Stomach (tissue), 9 donors: Measurements from ENCODE around the gene PRRX2. TPM values are rescaled to one million over a fixed set of nuclear protein-coding genes. Genes with fewer than 3 reads are reported as not detected.

Experiments used
- DNase-seq, 2 donors: peaks; one replicate each; pipeline versions ENCODE4 v3.0.0 to v3.0.0-alpha.2; 2013 to 2019
- H3K27ac ChIP-seq, 5 donors: fragments of 200-600 bp in 4 of 5; sonication (generic) in 4 of 5; one replicate each; pipeline ENCODE4 v1.5.1; 2013 to 2019; ENCODE audit warnings: mild to moderate bottlenecking in 1 of 5, moderate library complexity in 1 of 5
- H3K27me3 ChIP-seq, 3 donors: fragments of 200-600 bp; sonication (generic); one replicate each; pipeline ENCODE4 v1.5.1; 2017 to 2019; ENCODE audit warnings: mixed run types in 1 of 3
- H3K36me3 ChIP-seq, 4 donors: fragments of 200-600 bp; sonication (generic); 1 replicate in 3 of 4; 2 replicates in 1 of 4; pipeline ENCODE4 v1.5.1; 2016 to 2019
- H3K4me1 ChIP-seq, 4 donors: fragments of 200-600 bp; sonication (generic); one replicate each; pipeline ENCODE4 v1.5.1; 2016 to 2019
- H3K4me3 ChIP-seq, 4 donors: fragments of 200-600 bp; sonication (generic) in 3 of 4; one replicate each; pipeline ENCODE4 v1.5.1; 2016 to 2019; ENCODE audit warnings: mild to moderate bottlenecking in 1 of 4
- H3K9me3 ChIP-seq, 4 donors: fragments of 200-600 bp; sonication (generic); one replicate each; pipeline ENCODE4 v1.5.1; 2016 to 2019
- CTCF ChIP-seq, 7 experiments: fragments of 450-650 bp in 4 of 7; fragments of 200-600 bp in 3 of 7; sonication (generic) in 3 of 7; IDR thresholded peaks; one replicate each; pipeline ENCODE4 v1.5.1; 2016 to 2019; ENCODE audit warnings: antibody characterized with exemption in 7 of 7, control low read depth in 2 of 7, mild to moderate bottlenecking in 1 of 7
- EP300 ChIP-seq: sonication (generic); formaldehyde crosslinking; IDR thresholded peaks from one replicate; pipeline ENCODE4 v1.6.1; 2017; ENCODE audit warnings: antibody characterized with exemption
- POLR2A ChIP-seq, 4 donors: fragments of 450-650 bp; IDR thresholded peaks; one replicate each; pipeline ENCODE4 v1.6.1; 2016; ENCODE audit warnings: antibody characterized with exemption in 4 of 4, control low read depth in 2 of 4, mild to moderate bottlenecking in 1 of 4, moderate library complexity in 1 of 4
- POLR2AphosphoS5 ChIP-seq, 3 donors: sonication (generic); formaldehyde crosslinking; IDR thresholded peaks; one replicate each; pipeline ENCODE4 v1.6.1; 2016; ENCODE audit warnings: antibody characterized with exemption in 3 of 3
- WGBS, 5 donors: extraction: QIAGEN DNeasy Blood & Tissue Kit in 3 of 5; methylation state at CpG; one replicate each; pipeline versions ENCODE4 v1.1.5 to v1.1.7; 2013 to 2018; 5-methylcytosine and 5-hydroxymethylcytosine counted together
- intact Hi-C: fragments of 100-400 bp; cut with DNase I; formaldehyde crosslinking; loops from one replicate; pipeline ENCODE4 v1.15.1; 2023; ENCODE audit warnings: low total_unique reads
- polyA plus RNA-seq, 3 donors: library from polyadenylated mRNA; stranded (reverse); fragments of 200-250 nt; gene quantifications; one replicate each; pipeline ENCODE4 v1.2.3, GENCODE V29; 2013
- total RNA-seq, 5 donors: library from RNA; depleted of rRNA; stranded (reverse); fragments of >200 nt; gene quantifications; one replicate each; pipeline versions ENCODE4 v1.1.0 to v1.2.3, GENCODE V29; 2014 to 2016
- donor health status: healthy with polysubstance abuse.
- donor health status: Bipolar disorder and iron deficiency.
- donor health status: healthy.

The PRRX2 gene
- total and polyA plus RNA-seq, 8 donors = 0.87 to 8.4 (median 3.0) TPM; not detected in 2

GRCh38 chr9:129755151-129755550 lies 89.7 kb downstream of the PRRX2 start:
- TF ChIP-seq EP300 (no peak), POLR2AphosphoS5 (IDR thresholded peaks at IDR 0.05) (no peak), CTCF (IDR thresholded peaks at IDR 0.05) (no peak), POLR2A (IDR thresholded peaks at IDR 0.05) (no peak)
- Histone ChIP-seq H3K4me1 (peaks cover 16 to 31% (median 23%) of the 10 kb centered on the region in 4 donors), H3K9me3 (no peaks in the 10 kb centered on the region), H3K4me3 (no peak overlapping the region), H3K27ac (no peak overlapping the region), H3K27me3 (peaks cover 0 to 8% (median 4%) of the 10 kb centered on the region in 3 donors), H3K36me3 (no peaks in the 10 kb centered on the region)
- 69 to 86% (median 78%) methylated on average over 5 of the region's 5 CpGs for WGBS, 5 donors
- intact Hi-C loops = no loop called here
- DNase-seq = no peak

- Histone ChIP-seq H3K36me3 (no peaks in the 10 kb centered on the region), H3K4me3 (no peak overlapping the region), H3K27ac (no peak overlapping the region), H3K4me1 (peaks cover 16 to 32% (median 24%) of the 10 kb centered on the region in 4 donors), H3K27me3 (peaks cover 0 to 8% (median 4%) of the 10 kb centered on the region in 3 donors), H3K9me3 (no peaks in the 10 kb centered on the region)
- WGBS, 5 donors = 89 to 94% (median 93%) methylated on average over 6 of the region's 6 CpGs
- TF ChIP-seq POLR2AphosphoS5 (IDR thresholded peaks at IDR 0.05) (no peak), POLR2A (IDR thresholded peaks at IDR 0.05) (no peak), EP300 (no peak), CTCF (IDR thresholded peaks at IDR 0.05) (no peak)
- intact Hi-C loops = no loop called here
- no peak for DNase-seq
These were observed 90.7 kb downstream of the PRRX2 start for GRCh38 chr9:129756191-129756590.

- H3K4me1 ChIP-seq = peaks cover 15 to 32% (median 24%) of the 10 kb centered on the region in 4 donors
- H3K36me3 ChIP-seq = no peaks in the 10 kb centered on the region
- intact Hi-C loops = no loop called here
- no peak for DNase-seq
- H3K9me3 ChIP-seq = no peaks in the 10 kb centered on the region
- no peak overlapping the region for H3K4me3 ChIP-seq
- peaks cover 0 to 8% (median 4%) of the 10 kb centered on the region in 3 donors for H3K27me3 ChIP-seq
- WGBS, 5 donors = 59 to 70% (median 64%) methylated on average over 9 of the region's 9 CpGs
- no peak overlapping the region for H3K27ac ChIP-seq
- no peak for TF ChIP-seq POLR2A (IDR thresholded peaks at IDR 0.05)
- TF ChIP-seq POLR2AphosphoS5 (IDR thresholded peaks at IDR 0.05) = no peak
- TF ChIP-seq EP300 = no peak
- TF ChIP-seq CTCF (IDR thresholded peaks at IDR 0.05) = no peak
These were observed 91.6 kb downstream of the PRRX2 start for GRCh38 chr9:129757045-129757444.

- DNase-seq = no peak
- H3K9me3 ChIP-seq = no peaks in the 10 kb centered on the region
- H3K27ac ChIP-seq = no peak overlapping the region
- no peaks in the 10 kb centered on the region for H3K36me3 ChIP-seq
- no peaks in the 10 kb centered on the region for H3K27me3 ChIP-seq
- TF ChIP-seq CTCF (IDR thresholded peaks at IDR 0.05) = no peak
- TF ChIP-seq POLR2AphosphoS5 (IDR thresholded peaks at IDR 0.05) = no peak
- TF ChIP-seq POLR2A (IDR thresholded peaks at IDR 0.05) = no peak
- TF ChIP-seq EP300 = no peak
- intact Hi-C loops = no loop called here
- WGBS, 5 donors = 68 to 92% (median 88%) methylated on average over 4 of the region's 4 CpGs
- no peak overlapping the region for H3K4me3 ChIP-seq
- peaks cover 6 to 30% (median 16%) of the 10 kb centered on the region in 4 donors for H3K4me1 ChIP-seq
These were observed 93.9 kb downstream of the PRRX2 start for GRCh38 chr9:129759319-129759718.
